ENCODE results near the gene IST1. TPM values are rescaled to one million over a fixed set of nuclear protein-coding genes. Genes with fewer than 3 reads are reported as not detected.

The IST1 gene
- total and polyA plus RNA-seq, 10 donors: 99.0 to 249 (median 213) TPM

GRCh38 chr16:71852561-71852960 lies 42.8 kb upstream of the IST1 start:
- intact Hi-C loops (cut with DNase I; ENCODE audit: low total_unique reads): no loop called here
- H3K36me3 ChIP-seq: peaks cover 0 to 99% (median 50%) of the 10 kb centered on the region in 6 donors

DNA sequence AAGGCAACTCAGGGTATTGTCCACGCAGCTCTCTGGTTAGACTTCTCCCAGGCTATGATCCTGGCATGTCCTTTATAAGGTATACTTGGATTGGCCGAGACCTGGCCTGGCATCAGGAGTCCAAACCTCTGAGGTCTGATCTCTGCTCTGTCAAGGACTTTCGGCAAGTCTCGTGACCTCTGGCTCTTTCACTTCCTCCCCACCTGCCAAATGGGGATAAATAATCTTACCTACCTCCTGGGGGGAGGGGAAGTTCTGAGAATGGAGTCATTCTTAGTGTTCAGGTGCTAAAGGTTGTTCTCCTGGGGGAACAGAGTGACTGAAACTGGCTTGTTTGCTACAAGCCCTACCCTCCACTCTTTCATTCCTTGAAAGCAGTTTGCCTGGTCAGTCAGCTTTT lies 41.9 kb upstream of the IST1 start:
- peak overlapping the region in 7 of 8 donors; percentile 32 to 75 (median 47) for H3K27ac ChIP-seq
- intact Hi-C loops (cut with DNase I; ENCODE audit: low total_unique reads): no loop called here
- no peak overlapping the region for H3K4me3 ChIP-seq
- no peaks in the 10 kb centered on the region for H3K27me3 ChIP-seq (replicated peaks in 1 of 7)
- TF ChIP-seq POLR2AphosphoS5 (IDR thresholded peaks at IDR 0.05) (peak in 1 of 3 donors; percentile 41), POLR2A (IDR thresholded peaks at IDR 0.05) (no peak), CTCF (IDR thresholded peaks at IDR 0.05 in 8 of 11, conservative IDR thresholded peaks at IDR 0.05 in 3 of 11) (no peak)
- no peak for DNase-seq
- WGBS, 5 donors: 47 to 66% (median 55%) methylated on average over 4 of the region's 4 CpGs
- no peaks in the 10 kb centered on the region for H3K9me3 ChIP-seq
- H3K4me1 ChIP-seq: peaks cover 7 to 68% (median 41%) of the 10 kb centered on the region in 6 donors
- H3K36me3 ChIP-seq: peaks cover 0 to 99% (median 47%) of the 10 kb centered on the region in 6 donors

More at GRCh38 chr16:71852561-71852960, 42.8 kb upstream of the IST1 start:
- 95 to 100% (median 99%) methylated on average over 4 of the region's 4 CpGs for WGBS, 5 donors
- Histone ChIP-seq H3K4me1 (peaks cover 8 to 73% (median 47%) of the 10 kb centered on the region in 6 donors), H3K9me3 (no peaks in the 10 kb centered on the region), H3K27me3 (replicated peaks in 1 of 7) (no peaks in the 10 kb centered on the region), H3K27ac (peak overlapping the region in 7 of 8 donors; percentile 1 to 75 (median 47)), H3K4me3 (no peak overlapping the region)
- TF ChIP-seq CTCF (IDR thresholded peaks at IDR 0.05 in 8 of 11, conservative IDR thresholded peaks at IDR 0.05 in 3 of 11): no peak
- no peak for TF ChIP-seq POLR2AphosphoS5 (IDR thresholded peaks at IDR 0.05)
- no peak for TF ChIP-seq POLR2A (IDR thresholded peaks at IDR 0.05)
- DNase-seq: no peak

DNA sequence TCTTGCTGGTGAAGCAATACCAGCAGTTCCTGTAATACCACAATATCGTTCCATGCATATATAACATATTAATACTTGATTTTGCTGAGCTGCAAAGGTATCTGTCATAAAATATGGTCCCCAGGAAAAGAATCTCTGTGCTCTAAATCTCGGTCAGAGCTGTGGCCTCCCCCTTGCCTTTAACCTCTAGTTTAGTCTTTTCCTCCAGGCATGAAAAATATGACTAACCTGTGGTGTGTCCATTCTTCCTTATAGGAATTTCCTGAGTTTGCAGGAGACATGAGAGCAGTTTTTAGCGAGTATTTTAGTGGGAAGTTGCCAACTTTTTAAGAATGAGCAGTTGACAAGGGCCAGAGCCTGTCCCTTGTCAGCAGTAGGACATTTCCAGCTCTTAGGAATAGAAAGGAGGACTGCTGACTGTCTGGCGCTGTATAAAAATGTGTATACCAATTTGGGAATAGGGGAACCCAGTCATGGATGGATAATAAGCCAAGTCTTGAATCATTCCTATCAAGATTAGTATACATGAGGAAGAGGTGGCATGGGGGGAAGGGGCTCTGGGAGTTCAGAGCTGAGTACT lies 40.9 kb upstream of the IST1 start:
- WGBS, 5 donors: 76 to 89% (median 80%) methylated on average over 4 of the region's 4 CpGs
- Histone ChIP-seq H3K4me1 (peaks cover 7 to 74% (median 41%) of the 10 kb centered on the region in 6 donors), H3K27me3 (replicated peaks in 1 of 7) (no peaks in the 10 kb centered on the region), H3K9me3 (no peaks in the 10 kb centered on the region), H3K4me3 (no peak overlapping the region), H3K36me3 (peaks cover 0 to 99% (median 41%) of the 10 kb centered on the region in 6 donors), H3K27ac (peak overlapping the region in 5 of 8 donors; percentile 46 to 75 (median 49))
- TF ChIP-seq POLR2A (IDR thresholded peaks at IDR 0.05) (no peak), CTCF (IDR thresholded peaks at IDR 0.05 in 8 of 11, conservative IDR thresholded peaks at IDR 0.05 in 3 of 11) (no peak), POLR2AphosphoS5 (IDR thresholded peaks at IDR 0.05) (no peak)
- intact Hi-C loops (cut with DNase I; ENCODE audit: low total_unique reads): no loop called here
- DNase-seq: no peak

DNA sequence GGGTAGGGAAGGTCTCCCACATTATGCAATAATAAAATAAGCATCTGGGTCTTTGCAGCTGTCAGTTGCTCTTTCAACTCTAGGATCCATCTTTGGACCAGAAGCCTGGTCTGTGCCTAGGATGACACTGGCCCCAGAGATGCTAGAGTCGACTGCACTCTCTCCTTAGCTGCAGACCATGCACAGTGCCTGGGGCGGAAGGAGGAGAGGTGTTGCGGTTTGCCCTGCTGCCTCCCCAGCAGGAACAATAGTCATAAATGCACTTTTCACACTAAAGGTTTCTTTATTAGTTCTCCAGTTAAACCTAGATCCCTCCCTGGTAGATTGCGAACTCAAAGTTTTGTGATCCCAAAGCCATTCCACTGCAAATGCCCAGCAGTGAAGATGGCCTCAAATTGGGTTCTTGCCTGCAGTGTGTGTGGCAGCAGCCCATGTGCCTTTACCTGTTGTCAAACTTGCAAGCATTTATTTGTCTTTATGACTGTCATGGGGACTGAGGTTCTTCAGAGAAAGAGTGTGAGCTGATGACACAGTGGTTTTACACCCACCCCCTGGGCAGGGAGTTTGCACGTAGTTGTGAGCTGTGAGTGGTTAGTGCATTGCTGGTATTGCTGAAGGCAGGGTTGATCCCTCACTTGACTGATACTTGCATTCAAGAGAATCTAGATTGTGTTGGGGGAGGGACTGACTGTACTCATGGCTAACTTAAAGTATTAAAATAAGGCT lies 39.2 kb upstream of the IST1 start:
- Histone ChIP-seq H3K9me3 (no peaks in the 10 kb centered on the region), H3K27me3 (replicated peaks in 1 of 7) (no peaks in the 10 kb centered on the region), H3K36me3 (peaks cover 0 to 99% (median 41%) of the 10 kb centered on the region in 6 donors), H3K27ac (peak overlapping the region in 4 of 8 donors; percentile 31 to 75 (median 44)), H3K4me1 (peaks cover 7 to 74% (median 41%) of the 10 kb centered on the region in 6 donors), H3K4me3 (peak overlapping the region in 1 of 8 donors; percentile 22)
- intact Hi-C loops (cut with DNase I; ENCODE audit: low total_unique reads): no loop called here
- no peak for TF ChIP-seq POLR2A (IDR thresholded peaks at IDR 0.05)
- TF ChIP-seq CTCF (IDR thresholded peaks at IDR 0.05 in 8 of 11, conservative IDR thresholded peaks at IDR 0.05 in 3 of 11): no peak
- peak in 1 of 3 donors; percentile 18 for TF ChIP-seq POLR2AphosphoS5 (IDR thresholded peaks at IDR 0.05)
- peak; percentile 67 for DNase-seq
- WGBS, 5 donors: 69 to 87% (median 84%) methylated on average over 5 of the region's 5 CpGs
